ENCODE results near the gene ITGA3.

Gene ITGA3

DNA sequence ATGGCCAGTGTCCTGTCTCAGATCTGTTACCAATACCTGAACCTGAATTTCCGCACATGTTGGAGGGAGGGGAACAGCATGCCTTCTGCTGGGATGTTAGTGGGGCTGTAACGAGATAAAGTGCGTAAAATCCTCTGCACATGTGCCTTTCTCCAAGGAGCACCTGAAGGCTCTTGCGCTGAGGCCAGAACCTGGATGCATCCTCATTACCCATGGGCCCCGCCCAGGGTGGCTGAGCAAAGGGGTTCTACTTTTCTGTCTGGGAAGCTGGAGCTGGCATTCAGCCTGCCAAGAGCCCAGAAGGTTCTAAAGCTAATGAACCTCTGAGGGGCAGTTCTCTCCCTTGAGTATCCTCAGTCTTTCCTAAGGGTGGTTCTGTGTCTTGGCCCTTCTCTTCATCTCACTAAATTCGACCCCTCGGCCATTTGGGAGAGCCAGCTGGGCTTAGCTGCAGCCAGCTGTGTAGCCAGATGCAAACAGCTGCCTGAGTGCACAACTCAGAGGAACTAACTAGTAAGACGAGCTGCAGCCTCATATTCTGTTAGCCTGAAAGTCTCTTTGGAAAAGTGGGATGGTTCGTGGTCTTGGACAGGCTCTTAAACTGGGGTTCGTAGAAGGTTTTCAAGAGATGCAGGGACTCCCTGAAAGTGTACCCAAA is 2.5 kb downstream of the ITGA3 start:
- TF ChIP-seq EZH2 (IDR thresholded peaks at IDR 0.05; ENCODE audit: borderline replicate concordance, low read length) (no peak), CTCF (IDR thresholded peaks at IDR 0.05; ENCODE audit: low read length) (no peak)
- no peaks in the 10 kb centered on the region for H3K9me3 ChIP-seq (ENCODE audit: low read length)
- H3F3A ChIP-seq (ENCODE audit: insufficient read depth, low read length) = no peaks in the 10 kb centered on the region
- H3K4me3 ChIP-seq (ENCODE audit: low read depth, low read length, poor library complexity, severe bottlenecking) = no peak overlapping the region
- no peaks in the 10 kb centered on the region for H3K36me3 ChIP-seq (ENCODE audit: insufficient read depth, low read length)
- H3K9me2 ChIP-seq (ENCODE audit: low read depth, low read length) = no peaks in the 10 kb centered on the region
- peaks cover 18% of the 10 kb centered on the region for H3K4me1 ChIP-seq (ENCODE audit: insufficient read depth, low read length, severe bottlenecking)
- no peak overlapping the region for H2AFZ ChIP-seq (ENCODE audit: low read length)
- no peaks in the 10 kb centered on the region for H4K20me1 ChIP-seq (ENCODE audit: insufficient read depth, low read length)
- H3K27ac ChIP-seq (ENCODE audit: low read depth, low read length, poor library complexity, severe bottlenecking) = no peak overlapping the region
- H3K4me2 ChIP-seq (ENCODE audit: low read length) = no peak overlapping the region
- no peaks in the 10 kb centered on the region for H3K79me2 ChIP-seq (ENCODE audit: insufficient read depth, low read length)
- H3K27me3 ChIP-seq (ENCODE audit: insufficient read depth, low read length) = peaks cover 11% of the 10 kb centered on the region
- no peak overlapping the region for H3K9ac ChIP-seq (ENCODE audit: low read length)

GRCh38 chr17:50059256-50059655 is 3.3 kb downstream of the ITGA3 start:
- H3K27ac ChIP-seq (ENCODE audit: low read depth, low read length, poor library complexity, severe bottlenecking) = no peak overlapping the region
- no peak overlapping the region for H3K9ac ChIP-seq (ENCODE audit: low read length)
- H3K4me3 ChIP-seq (ENCODE audit: low read depth, low read length, poor library complexity, severe bottlenecking) = no peak overlapping the region

DNA sequence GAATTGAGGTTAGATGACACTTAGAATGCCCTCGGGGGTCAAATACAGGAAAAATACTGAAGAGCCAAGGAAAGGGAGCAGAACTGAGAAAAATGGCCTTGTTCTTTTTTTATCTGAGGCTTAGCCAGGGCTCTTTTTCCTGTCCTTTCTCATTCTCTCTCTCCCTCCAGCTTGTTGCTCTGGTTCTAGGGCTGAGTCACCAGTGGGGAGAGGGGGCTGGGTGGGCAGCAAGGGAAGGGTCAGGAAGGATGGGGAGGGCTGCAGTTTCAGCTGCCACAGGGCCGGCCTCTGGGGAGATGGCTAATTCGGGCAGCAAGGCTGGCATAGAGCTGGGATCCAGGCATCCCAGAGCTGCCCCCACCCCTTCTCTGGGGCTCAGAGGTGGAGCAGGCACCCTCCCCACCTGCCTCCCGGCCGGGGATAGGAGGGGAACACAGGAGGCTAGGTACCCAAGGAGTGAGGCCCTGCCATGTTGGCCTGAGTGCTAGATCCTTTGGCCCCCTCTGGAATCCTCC is 3.9 kb downstream of the ITGA3 start:
- H3K27ac ChIP-seq (ENCODE audit: low read depth, low read length, poor library complexity, severe bottlenecking) = no peak overlapping the region
- H3K36me3 ChIP-seq (ENCODE audit: insufficient read depth, low read length) = no peaks in the 10 kb centered on the region
- peaks cover 18% of the 10 kb centered on the region for H3K4me1 ChIP-seq (ENCODE audit: insufficient read depth, low read length, severe bottlenecking)
- peaks cover 11% of the 10 kb centered on the region for H3K27me3 ChIP-seq (ENCODE audit: insufficient read depth, low read length)
- no peaks in the 10 kb centered on the region for H3K9me2 ChIP-seq (ENCODE audit: low read depth, low read length)
- no peaks in the 10 kb centered on the region for H3F3A ChIP-seq (ENCODE audit: insufficient read depth, low read length)
- no peaks in the 10 kb centered on the region for H3K9me3 ChIP-seq (ENCODE audit: low read length)
- H3K9ac ChIP-seq (ENCODE audit: low read length) = no peak overlapping the region
- H2AFZ ChIP-seq (ENCODE audit: low read length) = no peak overlapping the region
- no peak overlapping the region for H3K4me3 ChIP-seq (ENCODE audit: low read depth, low read length, poor library complexity, severe bottlenecking)
- TF ChIP-seq EZH2 (IDR thresholded peaks at IDR 0.05; ENCODE audit: borderline replicate concordance, low read length) (no peak), CTCF (IDR thresholded peaks at IDR 0.05; ENCODE audit: low read length) (no peak)
- H4K20me1 ChIP-seq (ENCODE audit: insufficient read depth, low read length) = no peaks in the 10 kb centered on the region
- H3K79me2 ChIP-seq (ENCODE audit: insufficient read depth, low read length) = no peaks in the 10 kb centered on the region
- H3K4me2 ChIP-seq (ENCODE audit: low read length) = no peak overlapping the region

More at GRCh38 chr17:50059256-50059655, 3.3 kb downstream of the ITGA3 start:
- no peaks in the 10 kb centered on the region for H3K9me2 ChIP-seq (ENCODE audit: low read depth, low read length)
- H3K36me3 ChIP-seq (ENCODE audit: insufficient read depth, low read length) = no peaks in the 10 kb centered on the region
- H3K27me3 ChIP-seq (ENCODE audit: insufficient read depth, low read length) = peaks cover 11% of the 10 kb centered on the region
- TF ChIP-seq CTCF (IDR thresholded peaks at IDR 0.05; ENCODE audit: low read length) = no peak
- TF ChIP-seq EZH2 (IDR thresholded peaks at IDR 0.05; ENCODE audit: borderline replicate concordance, low read length) = no peak
- no peak overlapping the region for H3K4me2 ChIP-seq (ENCODE audit: low read length)
- H3K9me3 ChIP-seq (ENCODE audit: low read length) = no peaks in the 10 kb centered on the region
- no peaks in the 10 kb centered on the region for H3F3A ChIP-seq (ENCODE audit: insufficient read depth, low read length)
- H3K79me2 ChIP-seq (ENCODE audit: insufficient read depth, low read length) = no peaks in the 10 kb centered on the region
- H4K20me1 ChIP-seq (ENCODE audit: insufficient read depth, low read length) = no peaks in the 10 kb centered on the region
- no peak overlapping the region for H2AFZ ChIP-seq (ENCODE audit: low read length)
- peaks cover 18% of the 10 kb centered on the region for H3K4me1 ChIP-seq (ENCODE audit: insufficient read depth, low read length, severe bottlenecking)
